IPS-18a (cell line): ENCODE measurements around the gene IRAG1.
A peak's percentile ranks its signal among the peaks of the same experiment; 100 is the strongest.

Experiments used
- H3K27ac ChIP-seq: one replicate; pipeline ENCODE4 v1.5.1; 2013; ENCODE audit warnings: low read length
- H3K27me3 ChIP-seq: one replicate; pipeline ENCODE4 v1.6.1; 2013; ENCODE audit warnings: mild to moderate bottlenecking, low read length; ENCODE audit not compliant: control insufficient read depth, insufficient read depth
- H3K36me3 ChIP-seq: one replicate; pipeline ENCODE4 v1.6.1; 2013; ENCODE audit warnings: low read depth, low read length; ENCODE audit not compliant: control insufficient read depth
- H3K4me1 ChIP-seq: one replicate; pipeline ENCODE4 v1.6.1; 2013; ENCODE audit warnings: low read depth, low read length; ENCODE audit not compliant: control insufficient read depth
- H3K4me3 ChIP-seq: one replicate; pipeline ENCODE4 v1.5.1; 2013; ENCODE audit warnings: low read length
- H3K9ac ChIP-seq: one replicate; pipeline ENCODE4 v1.6.1; 2013; ENCODE audit warnings: mild to moderate bottlenecking, low read length, moderate library complexity
- H3K9me3 ChIP-seq: one replicate; pipeline ENCODE4 v1.6.1; 2013; ENCODE audit warnings: low read depth, low read length; ENCODE audit not compliant: control insufficient read depth

The IRAG1 gene

GRCh38 chr11:10693509-10694081 lies at the start of gene IRAG1:
Gene IRAG1, minus strand, starts transcription at chr11:10693755. Its CDS starts 153 bp downstream, at chr11:10693602.
- Histone ChIP-seq H3K4me1 (no peaks in the 10 kb centered on the region), H3K36me3 (no peaks in the 10 kb centered on the region), H3K27me3 (no peaks in the 10 kb centered on the region), H3K4me3 (no peak within 1 kb of the TSS), H3K9ac (no peak within 1 kb of the TSS), H3K27ac (no peak within 1 kb of the TSS), H3K9me3 (no peaks in the 10 kb centered on the region)

- H3K4me3 ChIP-seq, result no peak overlapping the region
- no peaks in the 10 kb centered on the region for H3K9me3 ChIP-seq
- no peaks in the 10 kb centered on the region for H3K27me3 ChIP-seq
- no peaks in the 10 kb centered on the region for H3K4me1 ChIP-seq
- H3K9ac ChIP-seq, result no peak overlapping the region
- H3K36me3 ChIP-seq, result no peaks in the 10 kb centered on the region
- no peak overlapping the region for H3K27ac ChIP-seq
These were observed 49.1 kb upstream of the IRAG1 start for GRCh38 chr11:10742460-10743208.

- H3K9ac ChIP-seq, result peak overlapping the region; percentile 7
- peaks cover 5% of the 10 kb centered on the region for H3K4me1 ChIP-seq
- no peaks in the 10 kb centered on the region for H3K9me3 ChIP-seq
- no peaks in the 10 kb centered on the region for H3K36me3 ChIP-seq
- H3K27me3 ChIP-seq, result no peaks in the 10 kb centered on the region
- peak overlapping the region; percentile 48 for H3K4me3 ChIP-seq
- H3K27ac ChIP-seq, result no peak overlapping the region
These were observed 42.2 kb upstream of the IRAG1 start for GRCh38 chr11:10735481-10736475.

- Histone ChIP-seq H3K27ac (no peak overlapping the region), H3K36me3 (no peaks in the 10 kb centered on the region), H3K27me3 (no peaks in the 10 kb centered on the region), H3K4me3 (no peak overlapping the region), H3K4me1 (peaks cover 10% of the 10 kb centered on the region), H3K9ac (no peak overlapping the region), H3K9me3 (no peaks in the 10 kb centered on the region)
These were observed 37.6 kb upstream of the IRAG1 start for GRCh38 chr11:10731064-10731680.

GRCh38 chr11:10730151-10730550 lies 36.6 kb upstream of the IRAG1 start:
- H3K9me3 ChIP-seq, result no peaks in the 10 kb centered on the region
- H3K36me3 ChIP-seq, result no peaks in the 10 kb centered on the region
- H3K9ac ChIP-seq, result no peak overlapping the region
- no peaks in the 10 kb centered on the region for H3K27me3 ChIP-seq
- peaks cover 5% of the 10 kb centered on the region for H3K4me1 ChIP-seq
- no peak overlapping the region for H3K4me3 ChIP-seq
- H3K27ac ChIP-seq, result no peak overlapping the region

- H3K4me1 ChIP-seq, result peaks cover 5% of the 10 kb centered on the region
These were observed 35.4 kb upstream of the IRAG1 start for GRCh38 chr11:10728789-10729472.

GRCh38 chr11:10728154-10728553 lies 34.6 kb upstream of the IRAG1 start:
- Histone ChIP-seq H3K9ac (no peak overlapping the region), H3K9me3 (no peaks in the 10 kb centered on the region), H3K27ac (no peak overlapping the region), H3K36me3 (no peaks in the 10 kb centered on the region), H3K4me3 (peak overlapping the region; percentile 80), H3K27me3 (no peaks in the 10 kb centered on the region), H3K4me1 (peaks cover 5% of the 10 kb centered on the region)

More at GRCh38 chr11:10728789-10729472, 35.4 kb upstream of the IRAG1 start:
- Histone ChIP-seq H3K27ac (no peak overlapping the region), H3K36me3 (no peaks in the 10 kb centered on the region), H3K9me3 (no peaks in the 10 kb centered on the region), H3K27me3 (no peaks in the 10 kb centered on the region), H3K4me3 (peak overlapping the region; percentile 80), H3K9ac (peak overlapping the region; percentile 33)

- Histone ChIP-seq H3K27me3 (no peaks in the 10 kb centered on the region), H3K27ac (no peak overlapping the region)
These were observed 33.7 kb upstream of the IRAG1 start for GRCh38 chr11:10727146-10727851.

GRCh38 chr11:10725907-10726253 lies 32.3 kb upstream of the IRAG1 start:
- Histone ChIP-seq H3K4me3 (no peak overlapping the region), H3K27ac (no peak overlapping the region), H3K4me1 (peaks cover 5% of the 10 kb centered on the region), H3K36me3 (no peaks in the 10 kb centered on the region), H3K9me3 (no peaks in the 10 kb centered on the region), H3K9ac (no peak overlapping the region), H3K27me3 (no peaks in the 10 kb centered on the region)

More at GRCh38 chr11:10727146-10727851, 33.7 kb upstream of the IRAG1 start:
- H3K9me3 ChIP-seq, result no peaks in the 10 kb centered on the region
- H3K9ac ChIP-seq, result no peak overlapping the region
- H3K4me3 ChIP-seq, result no peak overlapping the region
- H3K36me3 ChIP-seq, result no peaks in the 10 kb centered on the region
- H3K4me1 ChIP-seq, result peaks cover 5% of the 10 kb centered on the region

GRCh38 chr11:10725114-10725906 lies 31.8 kb upstream of the IRAG1 start:
- H3K9me3 ChIP-seq, result no peaks in the 10 kb centered on the region
- H3K4me3 ChIP-seq, result no peak overlapping the region
- H3K4me1 ChIP-seq, result peaks cover 5% of the 10 kb centered on the region
- no peaks in the 10 kb centered on the region for H3K36me3 ChIP-seq
- H3K9ac ChIP-seq, result no peak overlapping the region
- no peaks in the 10 kb centered on the region for H3K27me3 ChIP-seq
- no peak overlapping the region for H3K27ac ChIP-seq
